ENCODE results near the gene TBC1D24.

The TBC1D24 gene

GRCh38 chr16:2483939-2484897 lies 9.3 kb downstream of the TBC1D24 start:
- DNase-seq, result no peak

DNA sequence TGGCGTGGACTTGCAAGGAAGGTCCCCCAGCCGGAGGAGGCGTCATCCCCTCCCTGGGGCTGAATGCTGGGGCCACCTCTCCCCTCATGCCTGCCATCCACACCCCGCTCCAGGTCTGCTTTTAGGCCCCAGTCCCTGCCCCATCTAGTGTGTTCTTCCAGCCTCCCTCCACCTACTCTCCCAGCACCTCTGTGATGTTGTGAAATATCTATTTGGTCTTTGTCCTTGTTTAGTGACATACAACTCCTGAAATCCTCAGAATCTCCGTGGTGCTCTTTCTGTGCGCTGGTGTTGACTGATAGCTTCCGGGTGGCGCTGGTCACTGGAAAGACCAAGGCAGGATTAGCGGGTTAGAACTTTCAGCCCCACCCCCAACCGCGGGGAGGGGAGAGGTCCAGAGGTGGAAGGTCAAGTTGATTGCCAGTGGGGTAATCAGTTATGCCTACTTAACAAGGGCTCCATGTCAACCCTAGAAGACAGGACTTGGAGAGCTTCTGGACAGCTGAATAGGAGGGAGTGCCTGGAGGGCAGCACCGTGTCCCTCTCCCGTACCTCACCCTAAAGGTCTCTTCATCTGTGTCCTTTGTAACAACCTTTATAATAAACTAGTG lies 10.1 kb downstream of the TBC1D24 start:
- no peak for DNase-seq

- no peak for DNase-seq
These were observed 11.0 kb downstream of the TBC1D24 start for GRCh38 chr16:2485811-2486507.

DNA sequence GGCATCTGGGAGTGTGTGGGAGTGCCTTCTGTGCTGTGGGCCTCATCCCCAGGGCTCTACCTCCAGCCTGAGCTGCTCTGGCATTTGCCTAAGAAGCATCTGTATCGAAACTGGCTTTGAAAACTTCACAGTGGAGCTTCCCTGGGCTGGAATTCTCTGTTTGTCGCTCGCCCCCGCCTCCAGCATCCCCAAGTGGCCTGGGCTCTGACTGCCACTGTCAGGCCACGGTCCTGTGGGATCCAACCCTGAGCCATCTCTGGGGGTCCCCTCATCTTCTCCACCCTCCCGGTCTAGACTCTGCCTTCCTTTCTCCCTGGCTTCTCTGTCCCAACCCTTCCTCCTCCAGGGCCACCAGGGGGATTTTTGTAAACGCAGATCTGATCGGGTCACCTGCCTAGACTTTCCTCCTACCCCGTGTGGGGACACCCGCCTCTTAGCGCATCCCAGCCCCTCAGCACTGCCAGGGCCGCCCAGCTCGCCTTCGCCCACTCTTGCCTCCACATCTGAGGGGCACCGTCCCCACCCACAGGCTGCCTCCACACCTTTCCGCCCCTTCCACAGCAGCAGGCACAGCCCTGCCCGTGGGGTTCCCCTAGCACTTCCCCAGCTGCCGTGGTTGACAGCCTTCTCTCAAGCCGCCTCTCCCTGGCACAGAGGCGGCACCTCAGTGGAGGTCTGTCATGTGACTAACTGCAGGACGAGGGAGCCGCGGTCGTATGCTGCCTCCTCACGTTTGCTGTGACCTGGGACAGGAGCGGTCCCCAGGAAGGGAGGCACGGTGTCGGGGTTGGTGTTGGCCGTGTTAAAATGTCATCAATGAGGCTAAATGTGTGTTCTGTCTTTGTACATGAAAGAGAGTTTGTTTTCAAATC lies 12.0 kb downstream of the TBC1D24 start:
- DNase-seq, result no peak

GRCh38 chr16:2487517-2487842 lies 12.6 kb downstream of the TBC1D24 start:
- no peak for DNase-seq

- DNase-seq, result no peak
These were observed 13.1 kb downstream of the TBC1D24 start for GRCh38 chr16:2487903-2488531.

- DNase-seq, result no peak
These were observed 14.7 kb downstream of the TBC1D24 start for GRCh38 chr16:2489581-2489980.

DNA sequence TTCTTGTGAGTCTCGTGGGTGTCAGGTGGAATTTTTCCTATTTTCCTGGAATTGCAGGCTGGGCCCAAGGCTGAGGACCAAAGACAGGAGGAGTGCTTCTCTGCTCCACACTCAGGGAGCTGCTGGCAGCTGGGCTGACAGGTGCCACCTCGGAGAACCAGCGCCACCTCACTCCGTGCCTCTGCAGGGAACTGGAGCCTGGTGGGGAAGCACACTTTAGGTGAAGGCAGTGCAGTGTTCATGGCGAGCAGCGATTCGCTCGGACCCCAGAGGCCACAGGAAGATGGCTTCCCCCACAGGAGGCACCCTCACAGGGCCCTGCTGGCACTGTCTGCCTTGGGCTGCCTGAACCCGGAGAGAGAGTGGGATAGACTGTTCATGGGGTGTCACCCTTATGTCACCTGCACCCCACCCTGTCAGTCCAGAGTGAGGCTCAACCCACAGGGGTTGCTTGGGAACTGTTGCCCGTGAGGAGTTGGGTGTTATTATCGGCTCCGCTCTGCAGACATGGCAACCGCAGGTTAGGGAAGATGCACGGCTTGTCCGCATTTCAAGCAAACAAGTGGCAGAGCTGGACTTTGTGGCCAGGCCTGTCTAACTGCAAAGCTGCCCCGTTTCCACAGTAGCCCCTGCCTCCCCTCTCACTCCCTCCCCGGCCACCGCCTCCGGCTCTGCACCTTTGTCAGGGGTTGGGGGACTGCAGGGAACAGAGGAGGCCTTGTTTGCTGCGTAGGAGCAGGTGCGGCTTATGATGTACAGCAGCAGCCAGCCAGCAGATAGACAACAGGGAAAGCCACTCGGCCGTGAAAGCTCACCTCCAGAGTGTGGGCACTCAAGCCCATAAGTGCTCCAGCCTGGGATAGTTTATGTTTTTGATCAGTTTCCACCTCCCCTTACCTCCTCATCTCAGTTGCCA lies 15.5 kb downstream of the TBC1D24 start:
- DNase-seq, result peak; percentile 38

DNA sequence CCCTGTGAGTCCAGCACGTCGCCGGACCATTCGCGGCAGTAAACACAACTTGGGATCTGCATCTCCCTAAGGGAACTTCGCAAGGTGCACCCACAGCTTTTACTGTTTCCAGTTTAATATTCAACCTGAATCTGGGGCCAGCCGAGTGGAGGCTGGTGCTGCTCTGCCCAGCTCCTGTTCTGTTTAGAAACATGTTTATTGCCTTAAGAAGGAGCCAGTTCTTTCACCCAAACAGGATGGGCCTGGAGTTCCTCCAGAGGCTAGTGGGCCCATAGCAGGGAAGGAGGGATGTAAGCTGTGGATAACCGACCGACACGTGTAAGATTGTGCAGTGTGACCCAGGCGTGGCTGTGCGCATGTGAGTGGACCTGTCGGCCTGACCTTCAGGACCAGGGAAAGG lies 17.4 kb downstream of the TBC1D24 start:
- no peak for DNase-seq

DNA sequence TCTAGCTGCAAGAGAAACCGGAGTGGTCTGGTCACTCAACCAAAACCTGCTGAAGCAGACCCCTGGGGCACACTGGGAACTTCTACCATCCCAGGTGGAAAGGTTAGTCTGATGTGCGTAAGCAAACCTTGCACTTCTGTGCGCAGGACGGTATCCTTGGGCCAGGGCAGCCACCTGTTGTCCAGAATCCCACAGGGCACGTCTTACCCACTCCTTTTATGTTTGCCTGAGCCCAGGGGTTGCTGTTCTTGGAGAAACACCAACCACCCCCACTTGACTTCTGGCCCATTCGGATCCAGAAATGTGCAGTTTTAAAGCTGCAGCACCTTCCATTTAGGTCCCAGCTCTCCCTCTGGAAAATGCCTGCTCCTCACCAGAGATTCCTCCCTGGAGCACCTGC lies 18.7 kb downstream of the TBC1D24 start:
- no peak for DNase-seq

GRCh38 chr16:2494616-2495015 lies 19.7 kb downstream of the TBC1D24 start:
- no peak for DNase-seq

GRCh38 chr16:2495041-2495440 lies 20.1 kb downstream of the TBC1D24 start:
- no peak for DNase-seq

DNA sequence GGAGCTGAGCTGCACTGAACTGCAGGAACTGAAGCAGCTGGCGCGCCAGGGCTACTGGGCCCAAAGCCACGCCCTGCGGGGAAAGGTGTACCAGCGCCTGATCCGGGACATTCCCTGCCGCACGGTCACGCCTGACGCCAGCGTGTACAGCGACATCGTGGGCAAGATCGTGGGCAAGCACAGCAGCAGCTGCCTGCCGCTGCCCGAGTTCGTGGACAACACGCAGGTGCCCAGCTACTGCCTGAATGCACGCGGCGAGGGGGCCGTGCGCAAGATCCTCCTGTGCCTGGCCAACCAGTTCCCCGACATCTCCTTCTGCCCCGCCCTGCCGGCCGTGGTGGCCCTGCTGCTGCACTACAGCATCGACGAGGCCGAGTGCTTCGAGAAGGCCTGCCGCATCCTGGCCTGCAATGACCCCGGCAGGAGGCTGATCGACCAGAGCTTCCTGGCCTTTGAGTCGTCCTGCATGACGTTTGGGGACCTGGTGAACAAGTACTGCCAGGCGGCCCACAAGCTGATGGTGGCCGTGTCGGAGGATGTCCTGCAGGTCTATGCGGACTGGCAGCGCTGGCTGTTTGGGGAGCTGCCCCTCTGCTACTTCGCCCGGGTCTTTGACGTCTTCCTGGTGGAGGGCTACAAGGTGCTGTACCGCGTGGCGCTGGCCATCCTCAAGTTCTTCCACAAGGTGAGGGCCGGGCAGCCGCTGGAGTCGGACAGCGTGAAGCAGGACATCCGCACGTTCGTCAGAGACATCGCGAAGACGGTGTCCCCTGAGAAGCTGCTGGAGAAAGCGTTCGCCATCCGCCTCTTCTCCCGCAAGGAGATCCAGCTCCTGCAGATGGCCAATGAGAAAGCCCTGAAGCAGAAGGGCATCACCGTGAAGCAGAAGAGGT lies 21.5 kb downstream of the TBC1D24 start:
- DNase-seq, result no peak

DNA sequence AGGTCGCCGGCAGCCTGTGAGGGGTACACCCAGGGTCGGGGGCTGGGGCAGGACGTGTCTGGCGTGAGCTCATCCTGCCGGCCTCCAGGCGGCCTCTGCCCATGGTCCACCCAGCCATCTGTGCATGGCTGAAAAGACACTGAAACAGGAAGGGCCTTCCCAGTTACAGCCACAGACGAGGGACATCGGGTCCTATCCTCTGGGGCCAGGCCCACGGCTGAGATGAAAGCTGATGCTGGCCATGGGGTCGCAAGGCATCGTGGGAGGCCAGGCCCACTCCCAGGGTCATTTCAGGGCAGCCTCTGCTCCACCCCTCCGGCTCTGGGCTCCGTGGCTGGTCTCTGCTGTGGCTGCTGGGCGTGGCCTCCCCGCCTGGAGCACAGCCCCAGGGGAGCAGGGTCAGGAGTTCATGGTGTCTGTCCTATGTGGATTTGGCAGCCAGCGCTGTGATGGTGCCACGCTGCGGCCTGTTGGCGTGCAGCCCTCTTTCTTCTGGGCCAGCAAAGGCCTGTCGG lies 22.2 kb downstream of the TBC1D24 start:
- DNase-seq, result no peak

DNA sequence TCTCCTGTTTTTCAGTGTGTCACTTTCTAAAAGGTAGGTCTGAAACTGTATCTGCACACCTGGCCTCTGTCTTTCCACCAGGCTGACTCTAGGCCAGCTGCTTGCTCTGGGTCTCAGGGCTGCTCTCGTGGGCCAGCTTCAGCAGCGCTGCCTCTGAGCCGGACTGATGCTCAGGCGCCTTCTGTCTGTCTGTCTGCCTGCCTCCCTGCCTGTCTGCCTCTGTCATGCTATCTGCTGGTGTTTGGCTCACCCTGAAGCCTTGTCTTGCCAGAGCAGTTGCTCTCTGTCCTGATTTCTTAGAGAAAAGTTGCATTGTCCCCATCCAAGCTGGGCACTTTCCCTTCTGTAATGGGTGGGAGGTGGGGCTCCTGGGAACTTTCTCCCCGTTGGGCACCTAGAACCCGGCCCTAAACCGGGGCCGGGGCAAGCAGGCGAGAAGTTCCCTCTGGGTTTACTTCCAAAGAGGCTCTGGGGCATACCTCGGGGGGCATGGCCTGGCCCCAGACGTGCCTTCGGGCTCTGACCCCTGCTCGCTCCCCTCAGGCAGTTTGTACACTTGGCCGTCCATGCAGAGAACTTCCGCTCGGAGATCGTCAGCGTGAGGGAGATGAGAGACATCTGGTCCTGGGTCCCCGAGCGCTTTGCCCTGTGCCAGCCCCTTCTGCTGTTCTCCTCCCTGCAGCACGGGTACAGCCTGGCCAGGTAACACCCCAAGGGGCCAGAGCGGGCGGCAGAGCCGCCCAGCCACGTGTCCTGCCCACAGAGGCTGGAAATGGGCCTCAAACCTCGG lies 23.0 kb downstream of the TBC1D24 start:
- DNase-seq, result no peak

GRCh38 chr16:2498531-2499253 lies 23.8 kb downstream of the TBC1D24 start:
- DNase-seq, result no peak

- no peak for DNase-seq
These were observed 24.5 kb downstream of the TBC1D24 start for GRCh38 chr16:2499454-2499853.

- DNase-seq, result no peak
These were observed 25.0 kb downstream of the TBC1D24 start for GRCh38 chr16:2499890-2500429.
